Camera-type eye (tissue), 1 donor: ENCODE measurements around the gene ABCA2. TPM values are rescaled to one million over a fixed set of nuclear protein-coding genes. Genes with fewer than 3 reads are reported as not detected.

Experiments used
- total RNA-seq: library from RNA; depleted of rRNA; stranded (reverse); fragments of >200 nt; gene quantifications from one replicate; pipeline ENCODE4 v1.2.3, GENCODE V29; 2014

The ABCA2 gene, protein sequence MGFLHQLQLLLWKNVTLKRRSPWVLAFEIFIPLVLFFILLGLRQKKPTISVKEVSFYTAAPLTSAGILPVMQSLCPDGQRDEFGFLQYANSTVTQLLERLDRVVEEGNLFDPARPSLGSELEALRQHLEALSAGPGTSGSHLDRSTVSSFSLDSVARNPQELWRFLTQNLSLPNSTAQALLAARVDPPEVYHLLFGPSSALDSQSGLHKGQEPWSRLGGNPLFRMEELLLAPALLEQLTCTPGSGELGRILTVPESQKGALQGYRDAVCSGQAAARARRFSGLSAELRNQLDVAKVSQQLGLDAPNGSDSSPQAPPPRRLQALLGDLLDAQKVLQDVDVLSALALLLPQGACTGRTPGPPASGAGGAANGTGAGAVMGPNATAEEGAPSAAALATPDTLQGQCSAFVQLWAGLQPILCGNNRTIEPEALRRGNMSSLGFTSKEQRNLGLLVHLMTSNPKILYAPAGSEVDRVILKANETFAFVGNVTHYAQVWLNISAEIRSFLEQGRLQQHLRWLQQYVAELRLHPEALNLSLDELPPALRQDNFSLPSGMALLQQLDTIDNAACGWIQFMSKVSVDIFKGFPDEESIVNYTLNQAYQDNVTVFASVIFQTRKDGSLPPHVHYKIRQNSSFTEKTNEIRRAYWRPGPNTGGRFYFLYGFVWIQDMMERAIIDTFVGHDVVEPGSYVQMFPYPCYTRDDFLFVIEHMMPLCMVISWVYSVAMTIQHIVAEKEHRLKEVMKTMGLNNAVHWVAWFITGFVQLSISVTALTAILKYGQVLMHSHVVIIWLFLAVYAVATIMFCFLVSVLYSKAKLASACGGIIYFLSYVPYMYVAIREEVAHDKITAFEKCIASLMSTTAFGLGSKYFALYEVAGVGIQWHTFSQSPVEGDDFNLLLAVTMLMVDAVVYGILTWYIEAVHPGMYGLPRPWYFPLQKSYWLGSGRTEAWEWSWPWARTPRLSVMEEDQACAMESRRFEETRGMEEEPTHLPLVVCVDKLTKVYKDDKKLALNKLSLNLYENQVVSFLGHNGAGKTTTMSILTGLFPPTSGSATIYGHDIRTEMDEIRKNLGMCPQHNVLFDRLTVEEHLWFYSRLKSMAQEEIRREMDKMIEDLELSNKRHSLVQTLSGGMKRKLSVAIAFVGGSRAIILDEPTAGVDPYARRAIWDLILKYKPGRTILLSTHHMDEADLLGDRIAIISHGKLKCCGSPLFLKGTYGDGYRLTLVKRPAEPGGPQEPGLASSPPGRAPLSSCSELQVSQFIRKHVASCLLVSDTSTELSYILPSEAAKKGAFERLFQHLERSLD (N-terminal part only)
- 49.9 TPM for total RNA-seq

DNA sequence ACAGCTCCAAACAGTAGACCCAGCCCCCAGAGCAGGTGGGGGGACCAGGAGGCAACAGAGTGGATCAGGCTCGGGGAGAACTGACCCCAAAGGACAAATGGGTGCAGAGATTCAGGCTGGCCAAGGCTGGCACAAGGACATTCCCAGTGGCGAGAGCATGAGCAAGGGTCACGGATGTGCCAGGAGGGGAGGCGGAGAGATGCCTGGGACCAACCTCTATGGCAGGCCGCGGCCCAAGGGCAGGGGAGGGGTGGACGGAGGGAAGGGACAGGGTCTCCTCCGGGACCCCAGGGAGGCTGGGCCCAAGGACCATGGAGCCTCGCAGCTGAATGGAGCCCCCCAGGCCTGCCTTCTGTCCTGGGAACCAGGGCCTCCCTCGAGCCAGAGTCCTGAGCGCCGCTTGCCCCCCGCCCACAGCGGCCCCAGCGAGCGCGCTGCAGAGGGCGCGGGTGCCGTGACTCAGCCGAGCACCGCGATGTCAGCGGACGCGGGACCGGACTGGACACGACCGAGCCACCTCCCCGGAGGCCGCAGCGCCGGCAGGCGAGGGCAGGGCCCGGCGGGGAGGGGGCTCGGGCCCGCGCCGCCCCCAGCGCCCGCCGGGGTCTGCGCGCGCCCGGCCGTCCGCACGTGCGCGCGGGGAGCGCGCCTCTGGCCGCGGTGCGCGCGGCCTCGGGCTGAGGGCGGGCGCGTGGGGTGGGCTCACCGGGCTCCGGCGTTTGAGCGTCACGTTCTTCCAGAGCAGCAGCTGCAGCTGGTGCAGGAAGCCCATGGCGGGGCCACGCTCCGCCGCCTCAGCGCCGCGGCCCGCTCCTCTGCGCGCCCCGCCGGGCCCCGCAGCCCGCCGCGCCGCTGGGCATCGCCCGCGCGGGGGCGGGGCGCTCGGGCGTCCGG is at the start of gene ABCA2:
ABCA2 (minus strand) TSS at position 869 of the 894 bp plus-strand sequence; CDS start at position 772, 97 bp downstream.

DNA sequence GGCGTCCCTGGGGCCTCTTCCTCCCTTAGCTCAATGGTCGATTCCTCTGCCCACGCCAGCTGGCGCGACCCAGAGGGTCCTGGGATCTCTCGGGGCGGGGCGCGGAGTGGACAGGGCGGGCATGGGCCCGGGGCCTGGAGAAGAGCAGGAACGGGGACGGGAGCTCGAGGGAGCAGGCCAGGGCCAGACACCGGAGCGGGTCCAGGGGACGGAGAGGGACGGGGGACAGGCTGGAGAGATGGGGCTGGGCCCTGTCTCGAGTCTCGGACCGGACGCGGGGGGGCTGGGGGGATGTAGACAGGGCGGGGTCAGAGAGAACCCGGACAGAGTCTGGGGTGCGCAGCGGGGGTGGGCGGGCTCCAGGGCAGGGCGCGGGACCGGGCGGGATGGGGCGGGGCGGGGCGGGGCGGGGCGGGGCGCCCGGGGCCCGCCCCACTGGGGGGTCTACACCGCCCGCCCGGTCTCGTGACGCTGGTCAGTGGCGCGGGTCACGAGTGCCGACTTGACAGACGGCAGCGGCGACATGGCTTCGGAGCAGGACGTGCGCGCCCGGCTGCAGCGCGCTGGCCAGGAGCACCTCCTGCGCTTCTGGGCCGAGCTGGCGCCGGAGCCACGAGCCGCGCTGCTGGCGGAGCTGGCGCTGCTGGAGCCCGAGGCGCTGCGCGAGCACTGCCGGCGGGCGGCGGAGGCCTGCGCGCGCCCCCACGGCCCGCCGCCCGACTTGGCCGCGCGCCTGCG is 49.1 kb upstream of the ABCA2 start, which contains the start of gene UAP1L1:
UAP1L1 (plus strand) TSS at position 508 of the 738 bp plus-strand sequence; CDS start at position 524, 16 bp downstream.

DNA sequence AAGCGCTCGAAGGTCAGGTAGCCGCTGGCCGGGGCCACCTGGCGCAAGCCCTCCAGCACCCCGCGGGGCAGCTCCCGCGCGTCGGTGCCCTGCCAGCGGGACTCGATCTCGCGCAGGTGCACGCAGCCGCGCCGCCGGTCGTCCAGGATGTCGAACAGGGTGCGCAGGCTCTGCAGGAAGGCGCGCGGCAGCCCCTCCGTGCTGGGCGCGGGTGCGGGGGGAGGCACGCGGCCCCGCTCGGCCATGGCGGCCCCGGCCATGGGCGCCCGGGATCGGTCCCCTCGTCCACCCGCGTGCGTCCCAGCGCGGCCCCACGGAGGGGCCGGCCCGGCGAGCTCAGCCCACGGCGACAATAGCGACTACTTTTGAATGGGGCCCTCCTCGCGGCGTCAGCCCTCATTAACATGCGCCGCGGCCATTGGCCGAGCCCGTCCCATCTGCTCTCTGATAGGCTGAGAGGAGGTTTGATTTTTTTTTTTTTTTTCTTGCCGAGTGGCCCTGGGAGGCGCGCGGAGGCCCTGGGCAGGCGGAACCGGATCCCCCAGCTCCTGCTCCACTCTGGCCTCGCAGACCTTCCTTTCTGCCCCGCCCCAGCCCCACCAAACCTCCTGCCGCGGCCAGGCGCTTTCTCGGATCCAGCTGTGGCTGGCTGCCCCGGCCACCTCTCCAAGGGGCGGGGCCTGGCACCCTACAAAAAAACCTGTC is 42.3 kb upstream of the ABCA2 start, which contains the start of gene SAPCD2:
SAPCD2 (minus strand) TSS at position 357 of the 705 bp plus-strand sequence; CDS start at position 260, 97 bp downstream.

DNA sequence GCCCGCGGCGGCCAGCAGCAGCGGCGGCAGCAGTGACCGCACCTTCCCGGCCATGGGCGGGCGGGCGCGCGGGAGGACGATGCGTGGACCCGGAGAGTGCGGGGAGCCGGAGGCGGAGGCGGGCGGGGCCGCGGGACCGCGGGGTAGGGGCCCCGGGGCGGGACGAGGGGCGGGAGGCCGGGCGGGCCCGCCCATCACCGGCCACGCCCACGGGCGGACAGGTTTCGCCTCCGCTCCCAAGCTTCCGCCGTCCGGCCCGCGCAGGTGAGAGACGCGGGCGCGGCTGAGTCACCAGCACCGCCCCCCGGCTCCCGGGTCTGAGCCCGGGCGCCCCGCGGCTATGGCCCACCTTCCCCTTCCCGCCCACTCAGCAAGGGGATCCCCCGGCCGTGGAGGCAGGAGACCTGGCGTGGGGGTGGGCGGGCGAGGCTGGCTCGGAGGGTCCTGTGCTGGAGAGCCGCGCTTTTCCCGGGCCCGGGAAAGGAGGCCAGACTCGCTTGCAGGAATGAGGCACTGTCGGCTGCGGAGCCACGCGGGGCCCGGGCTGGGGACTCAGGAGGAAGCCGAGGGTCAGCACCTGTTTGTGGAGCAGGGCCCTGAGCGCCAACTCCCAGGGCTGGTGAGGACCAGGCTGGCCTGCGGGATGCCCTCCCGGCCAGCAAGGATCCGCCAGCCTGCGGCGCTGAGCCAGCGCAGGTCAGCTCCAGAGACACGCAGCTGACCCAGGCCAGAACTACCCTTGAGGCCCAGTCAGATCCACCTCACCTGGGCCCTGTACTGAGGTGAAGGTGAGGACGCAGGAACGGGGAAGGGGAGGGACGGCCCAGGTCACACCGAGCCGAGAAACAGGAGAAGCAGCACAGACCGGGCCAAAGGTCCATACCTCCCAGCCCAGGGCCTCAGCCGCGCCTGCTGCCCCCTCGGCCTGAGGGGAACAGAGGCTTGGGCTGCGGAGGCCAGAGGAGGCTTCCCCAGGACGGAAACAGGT is 26.2 kb upstream of the ABCA2 start, which contains the start of gene ENTPD2:
ENTPD2 (minus strand) TSS at position 118 of the 988 bp plus-strand sequence; CDS start at position 54, 64 bp downstream.

DNA sequence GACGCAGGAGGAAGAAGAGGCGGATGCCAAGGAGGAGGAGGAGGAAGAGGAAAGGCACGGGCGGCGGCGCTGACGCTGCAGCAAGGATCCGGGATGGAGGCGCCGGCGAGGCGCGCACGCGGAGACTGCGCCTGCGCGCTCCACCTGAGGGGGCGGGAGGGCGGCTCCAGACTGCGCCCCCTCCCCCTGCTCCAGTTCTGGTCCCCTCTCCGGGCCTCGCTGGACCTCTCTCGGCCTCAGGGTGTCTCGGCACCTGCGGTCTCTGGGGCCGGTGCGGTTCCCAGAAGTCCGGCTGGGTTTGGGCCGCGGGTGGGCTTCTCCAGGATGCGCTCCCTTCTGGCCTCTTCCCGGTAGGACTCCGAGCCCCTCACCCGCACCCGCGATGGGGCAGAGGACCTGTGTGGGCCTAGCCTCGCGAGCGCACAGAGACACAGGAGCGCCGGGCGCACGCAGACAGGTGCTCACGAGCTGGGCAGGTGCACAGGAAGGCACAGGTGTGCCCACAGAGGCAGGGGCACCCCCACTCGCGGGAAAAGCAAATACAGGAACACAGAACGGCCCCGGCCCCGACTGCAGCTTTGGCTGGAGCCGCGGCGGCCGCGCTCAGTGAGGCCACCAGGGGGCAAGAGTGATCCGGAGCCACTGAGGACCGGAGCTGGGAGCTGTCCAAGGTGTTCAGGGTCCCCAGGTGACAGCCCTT is 18.2 kb upstream of the ABCA2 start, which contains the start of gene NPDC1:
NPDC1 (minus strand) TSS at position 90 of the 700 bp plus-strand sequence. CDS start 188 bp downstream, outside the sequence.

DNA sequence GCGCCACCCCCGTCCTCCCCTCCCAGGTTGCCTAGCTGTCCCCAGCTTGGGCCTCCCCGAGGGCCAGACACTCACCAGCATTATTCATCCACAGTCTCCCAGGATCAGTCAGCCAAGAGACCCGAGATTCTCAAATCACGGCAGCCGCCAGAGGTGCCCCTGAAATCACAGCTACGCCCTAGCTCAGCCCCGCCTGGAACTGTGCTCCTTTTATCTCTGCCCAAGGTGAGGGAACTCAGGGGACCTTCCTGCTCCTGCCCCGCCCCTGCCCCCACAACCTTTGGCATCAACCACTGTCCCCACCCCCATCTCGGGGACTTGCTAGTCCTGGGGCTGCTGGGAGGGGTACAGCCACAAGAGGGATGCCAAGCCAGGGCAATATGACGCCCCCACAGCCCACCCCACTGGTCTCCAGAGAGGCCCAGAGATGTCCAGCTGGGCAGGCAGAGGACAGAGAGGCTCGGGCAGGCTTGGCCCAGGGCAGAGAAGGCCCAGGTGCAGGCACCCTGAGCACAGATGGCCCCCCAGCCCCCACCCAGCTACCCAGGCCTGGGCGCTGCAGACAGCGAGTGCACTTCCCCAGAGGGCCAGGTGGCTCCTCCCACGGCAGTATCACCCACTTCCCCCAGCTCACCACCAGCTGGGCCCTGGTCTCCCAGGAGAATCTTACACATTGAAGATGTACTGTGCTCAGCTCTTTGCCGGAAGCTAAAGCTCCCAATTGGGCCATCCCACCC is 4.0 kb upstream of the ABCA2 start, which contains the start of gene FUT7:
FUT7 (minus strand) TSS at position 185 of the 737 bp plus-strand sequence; CDS start at position 88, 97 bp downstream.

DNA sequence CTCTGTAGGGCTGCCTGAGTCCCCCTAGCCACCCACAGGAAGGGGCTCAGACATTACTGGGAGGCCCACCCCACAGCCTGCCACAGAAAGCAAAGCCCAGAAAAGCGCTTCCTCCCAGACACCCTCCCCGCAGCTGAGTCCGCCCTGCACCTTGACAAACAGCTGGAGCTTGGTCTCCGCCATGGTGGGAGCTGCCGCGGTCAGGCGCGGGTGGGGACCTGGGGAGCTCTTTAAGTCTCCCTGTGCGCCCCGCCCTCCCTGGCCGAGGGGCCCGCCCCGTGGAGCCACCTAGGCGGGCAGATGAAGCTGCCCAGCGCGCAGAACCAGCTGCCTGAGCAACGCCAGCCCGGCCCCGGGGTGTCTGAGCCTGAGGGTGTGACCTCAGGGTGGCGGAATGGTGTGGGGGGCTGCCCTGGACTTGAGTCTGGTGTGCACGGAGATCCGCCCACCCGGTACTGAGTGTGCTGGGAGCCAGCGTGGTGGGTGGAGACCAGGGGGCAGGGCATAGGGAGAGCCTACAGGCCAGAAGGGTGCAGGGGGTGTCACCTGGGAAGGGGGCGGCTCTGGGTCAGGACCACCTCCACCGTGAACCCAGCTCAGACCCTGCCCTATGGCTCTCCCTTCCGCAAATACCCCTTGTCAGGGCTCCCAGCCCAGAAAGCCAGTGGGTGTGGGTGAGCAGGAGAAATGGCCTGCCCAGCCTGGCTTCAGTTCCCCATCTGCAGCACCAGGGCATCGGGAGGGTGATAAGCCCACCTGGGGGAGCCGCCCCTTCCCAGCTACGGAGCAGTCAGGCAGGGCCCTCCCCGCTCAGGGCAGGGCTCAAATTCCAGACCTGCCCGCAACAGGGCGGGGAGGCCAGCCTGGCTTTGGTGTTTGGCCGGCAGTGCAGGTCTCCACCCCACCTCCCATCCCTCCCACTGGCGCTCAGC is 31.4 kb downstream of the ABCA2 start, which contains the start of gene CLIC3:
CLIC3 (minus strand) TSS at position 208 of the 932 bp plus-strand sequence; CDS start at position 183, 25 bp downstream.

DNA sequence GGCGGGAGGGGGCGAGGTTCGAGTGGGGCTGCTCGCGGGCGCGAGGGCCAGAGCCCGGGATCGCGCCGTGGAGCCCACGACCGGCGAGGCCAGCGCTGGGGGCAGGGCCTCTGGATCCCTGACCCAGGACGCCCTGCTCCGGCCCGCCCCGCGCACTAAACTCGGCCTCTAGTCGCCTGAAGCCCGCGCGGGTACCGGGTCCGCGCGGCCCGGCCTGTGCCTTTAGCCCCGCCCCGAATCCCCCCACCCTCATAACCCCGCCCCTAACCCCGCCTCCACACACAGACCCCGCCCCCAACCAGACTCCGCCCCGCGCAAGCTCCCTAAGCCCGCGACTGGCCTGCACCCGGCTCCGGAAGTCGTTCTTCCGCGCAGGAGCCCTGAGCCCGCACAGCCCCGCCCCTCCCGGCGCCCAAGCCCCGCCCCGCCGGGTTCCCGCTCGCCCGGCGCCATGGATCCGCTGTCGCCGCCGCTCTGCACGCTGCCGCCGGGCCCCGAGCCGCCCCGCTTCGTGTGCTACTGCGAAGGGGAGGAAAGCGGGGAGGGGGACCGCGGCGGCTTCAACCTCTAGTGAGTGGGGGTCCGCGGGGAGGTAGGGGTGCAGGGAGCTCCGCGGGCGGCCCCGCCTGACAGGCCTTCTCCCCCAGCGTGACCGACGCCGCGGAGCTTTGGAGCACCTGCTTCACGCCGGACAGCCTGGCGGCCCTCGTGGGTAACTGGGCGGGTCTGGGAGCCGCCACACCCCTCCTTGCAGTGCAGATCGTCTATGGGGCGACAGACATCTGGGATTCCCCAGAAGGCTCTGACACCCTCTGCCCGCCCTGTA is 35.8 kb downstream of the ABCA2 start, which contains the start of gene PAXX:
PAXX (plus strand) TSS at position 430 of the 826 bp plus-strand sequence; CDS start at position 452, 22 bp downstream.

DNA sequence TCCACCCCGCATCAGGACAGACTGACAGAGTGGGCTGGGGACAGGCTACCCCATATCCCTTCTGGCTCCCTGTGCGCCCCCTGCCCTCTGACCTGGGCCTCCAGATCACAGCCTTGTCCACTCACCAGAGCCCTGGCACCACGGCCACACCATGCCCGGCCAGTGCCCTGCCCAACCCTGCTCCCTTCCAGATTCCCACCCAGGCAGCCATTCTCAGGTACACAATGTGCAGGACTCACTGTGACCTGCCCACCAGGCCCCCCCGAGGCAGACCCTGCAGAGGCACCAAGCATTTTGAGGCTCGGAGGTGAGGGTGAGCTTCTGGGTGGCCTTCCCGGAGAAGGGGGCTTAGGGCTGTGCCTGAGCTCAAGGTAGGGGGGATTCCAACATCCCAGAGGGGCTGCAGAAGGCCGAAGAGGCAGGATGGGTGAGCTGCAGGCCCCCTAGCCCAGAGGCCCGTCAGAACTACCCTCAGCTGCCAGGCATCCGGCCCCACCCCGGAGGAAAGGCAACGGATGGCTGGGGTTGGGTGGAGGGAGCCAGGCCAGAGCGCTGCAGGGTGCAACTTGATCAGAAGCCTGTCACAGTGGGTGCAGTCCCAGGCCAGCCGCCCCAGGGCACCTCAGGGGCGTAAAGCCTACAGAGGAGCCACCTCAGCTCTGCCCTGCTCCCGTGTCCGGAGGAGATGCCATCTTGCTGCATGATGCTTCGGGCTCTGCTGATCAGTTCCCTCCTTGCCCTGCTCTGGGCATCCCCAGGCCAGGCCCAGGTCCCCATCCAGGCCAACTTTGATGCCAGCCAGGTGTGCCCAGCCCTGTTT is 45.6 kb downstream of the ABCA2 start, which contains the start of gene LCNL1:
LCNL1 (plus strand) TSS at position 762 of the 820 bp plus-strand sequence. CDS start 594 bp downstream, outside the sequence.

DNA sequence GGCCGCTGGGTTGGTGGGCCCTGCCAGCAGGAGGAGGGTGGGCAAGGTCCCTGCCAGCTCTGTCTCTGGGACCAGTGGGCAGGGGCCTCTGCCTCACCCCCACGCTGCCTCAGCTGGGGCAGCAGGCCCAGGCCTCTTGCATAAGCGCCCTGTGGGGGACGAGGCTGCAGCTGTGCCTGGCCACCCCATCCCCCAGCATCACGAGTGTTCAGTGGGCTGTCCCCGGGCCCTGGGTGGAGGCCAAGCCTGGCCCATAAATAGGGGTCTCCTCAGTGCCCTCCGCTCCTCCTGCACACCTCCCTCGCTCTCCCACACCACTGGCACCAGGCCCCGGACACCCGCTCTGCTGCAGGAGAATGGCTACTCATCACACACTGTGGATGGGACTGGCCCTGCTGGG is 50.8 kb downstream of the ABCA2 start, which contains the start of gene PTGDS:
PTGDS (plus strand) TSS at position 282 of the 400 bp plus-strand sequence; CDS start at position 357, 75 bp downstream.

